ACHN (cell line): ENCODE results near the gene LTBP1.

ENCODE experiments used
- DNase-seq: peaks from one replicate; pipeline ENCODE4 v3.0.0-alpha.2; 2015
- in situ Hi-C: cut with HindIII; loops from 2 replicates; pipeline ENCODE4 v1.10.0; 2017; ENCODE audit warnings: low sequenced_read_pairs, low pct_ligation_motif_present, low pct_unique_long_range_greater_than_20kb

The LTBP1 gene

GRCh38 chr2:33277002-33277426 lies 330.3 kb downstream of the LTBP1 start:
- DNase-seq, result no peak
- in situ Hi-C loops, result no loop called here

DNA sequence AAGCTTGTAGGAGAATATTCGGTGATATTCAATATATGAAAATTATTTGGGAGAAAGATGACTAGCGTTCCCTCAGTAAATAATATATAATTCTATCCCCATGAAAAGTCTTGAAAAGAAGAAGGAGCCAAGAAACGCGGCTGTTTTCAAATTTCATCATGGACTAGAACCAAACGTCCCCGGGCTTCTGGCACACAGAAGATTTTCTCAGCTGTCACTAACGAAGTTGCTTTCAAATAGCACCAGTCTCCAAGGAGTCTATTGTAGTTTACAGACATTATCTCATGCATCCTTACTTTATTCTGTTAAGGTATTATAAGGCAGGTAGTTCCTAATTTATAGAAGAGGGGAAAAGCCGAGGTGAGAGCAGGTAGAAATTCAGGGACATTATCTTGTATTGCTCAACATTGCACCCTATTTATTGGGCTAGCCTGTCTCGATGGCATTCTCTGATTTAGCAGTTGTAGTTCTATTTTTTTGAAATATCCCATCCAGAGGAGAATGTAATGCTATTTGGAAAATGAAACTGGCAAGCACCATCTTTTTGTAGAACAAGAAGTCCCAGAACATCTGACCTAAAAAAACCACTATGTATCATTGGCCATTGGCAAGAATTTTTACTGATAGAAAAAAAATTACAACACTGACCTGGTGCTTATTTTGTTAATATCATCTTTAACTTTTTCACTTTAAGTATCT lies 331.6 kb downstream of the LTBP1 start:
- in situ Hi-C loops, result no loop called here
- DNase-seq, result no peak

DNA sequence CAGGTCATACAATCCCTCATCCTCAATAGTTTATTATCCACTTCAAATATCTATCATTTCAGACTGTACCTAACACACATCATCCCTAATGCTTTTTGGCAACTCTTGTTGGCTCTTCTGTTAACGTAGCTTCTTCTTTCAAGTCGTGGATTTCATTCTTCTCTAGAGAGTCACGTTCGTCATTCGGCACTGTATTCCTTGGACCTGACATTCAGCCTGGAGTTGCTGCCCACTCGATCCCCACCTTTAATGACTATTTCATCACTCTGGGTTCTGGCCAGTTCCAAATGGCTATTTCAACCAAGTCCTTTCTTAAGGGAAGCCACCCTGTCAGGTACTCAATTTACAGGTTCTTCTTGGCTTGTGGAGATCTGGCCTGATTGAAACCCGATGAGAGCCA lies 337.5 kb downstream of the LTBP1 start:
- DNase-seq, result no peak
- in situ Hi-C loops, result no loop called here

DNA sequence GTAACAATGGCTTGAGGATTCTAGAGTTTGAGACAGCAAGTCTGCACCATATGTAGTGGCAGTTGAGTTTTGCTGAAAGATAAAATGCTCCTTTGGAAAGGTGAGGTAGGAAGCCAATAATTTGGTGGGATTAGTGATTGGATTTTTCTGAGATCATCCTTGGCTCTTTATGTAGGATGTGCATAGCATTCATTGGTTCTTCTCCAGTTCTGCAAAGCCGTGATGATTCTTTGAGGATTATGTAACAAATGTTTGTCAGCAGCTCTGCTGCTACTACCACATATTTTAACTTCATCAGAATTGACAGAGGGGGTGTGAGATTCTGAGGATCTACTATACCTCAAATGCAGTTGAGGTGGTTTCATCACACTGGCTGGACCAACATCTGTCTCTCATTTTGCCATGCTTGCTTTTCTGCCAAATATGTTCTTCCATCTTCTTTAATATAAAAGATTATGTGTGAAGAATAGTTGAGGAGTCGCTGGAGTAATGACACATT lies 340.8 kb downstream of the LTBP1 start:
- no peak for DNase-seq
- in situ Hi-C loops, result no loop called here

DNA sequence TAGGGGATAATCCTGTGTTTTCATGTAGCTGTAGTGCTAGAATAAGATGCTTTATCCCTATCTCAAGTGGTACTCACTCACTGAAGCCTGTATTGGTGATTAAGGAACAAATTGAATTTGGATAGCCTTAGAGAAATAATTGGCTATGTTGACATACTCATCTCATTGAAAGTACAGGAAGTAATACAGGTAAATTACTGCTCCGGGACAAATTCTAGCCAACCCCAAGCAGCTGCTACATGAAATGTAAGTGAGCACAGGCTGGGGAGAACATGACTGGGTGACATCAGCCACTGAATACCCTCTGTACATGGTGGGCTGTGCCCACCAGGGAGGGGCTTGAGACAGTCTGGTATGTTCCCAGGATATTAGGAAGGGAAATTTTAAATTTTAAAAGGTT lies 341.3 kb downstream of the LTBP1 start:
- no peak for DNase-seq
- in situ Hi-C loops, result no loop called here

DNA sequence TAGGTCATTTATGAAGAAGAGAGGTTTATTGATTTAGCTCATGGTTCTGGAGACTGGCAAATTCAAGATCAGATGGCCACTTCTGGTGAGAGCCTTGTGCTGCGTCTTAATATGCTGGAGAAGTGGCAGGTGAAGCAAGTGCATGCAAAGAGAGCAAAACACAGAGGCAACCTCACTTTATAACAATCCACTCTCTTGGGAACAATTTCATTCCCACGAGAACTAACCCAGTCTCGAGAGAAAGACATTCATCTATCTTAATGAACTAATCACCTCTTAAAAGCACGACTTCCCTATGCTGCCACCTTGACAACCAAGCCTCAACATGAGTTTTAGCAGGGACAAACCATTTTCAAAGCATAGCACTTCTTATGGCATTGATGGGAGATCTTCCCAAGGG lies 343.2 kb downstream of the LTBP1 start:
- in situ Hi-C loops, result no loop called here
- DNase-seq, result no peak

- in situ Hi-C loops, result no loop called here
- no peak for DNase-seq
These were observed 344.7 kb downstream of the LTBP1 start for GRCh38 chr2:33291278-33292013.

GRCh38 chr2:33292063-33292462 lies 345.3 kb downstream of the LTBP1 start:
- in situ Hi-C loops, result no loop called here

DNA sequence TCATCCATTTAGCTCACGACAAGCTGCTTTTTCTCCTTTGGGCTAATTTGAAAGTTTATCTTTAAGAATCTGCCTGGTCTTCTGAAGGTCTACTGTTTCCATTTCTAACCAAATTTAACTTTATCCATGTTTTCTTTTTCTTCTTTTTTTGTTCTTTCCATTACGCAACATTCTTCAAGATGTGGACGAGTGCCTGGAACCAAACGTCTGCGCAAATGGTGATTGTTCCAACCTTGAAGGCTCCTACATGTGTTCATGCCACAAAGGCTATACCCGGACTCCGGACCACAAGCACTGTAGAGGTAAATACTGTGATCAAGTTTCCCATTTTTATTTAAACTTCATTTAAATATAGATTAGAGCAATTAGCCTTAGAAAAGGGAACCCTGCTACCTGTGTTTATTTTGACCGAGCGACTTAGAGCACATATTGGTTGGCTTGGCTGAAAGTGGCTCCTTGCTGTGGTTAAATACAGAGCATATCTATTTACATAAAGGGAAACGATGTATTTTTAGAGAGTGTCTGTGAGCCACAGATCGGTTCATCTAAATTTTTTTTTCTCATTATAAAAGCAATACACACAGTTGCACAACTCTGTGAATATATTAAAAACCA lies 346.3 kb downstream of the LTBP1 start:
- DNase-seq, result no peak
- in situ Hi-C loops, result no loop called here

More at GRCh38 chr2:33292063-33292462, 345.3 kb downstream of the LTBP1 start:
- DNase-seq, result no peak

DNA sequence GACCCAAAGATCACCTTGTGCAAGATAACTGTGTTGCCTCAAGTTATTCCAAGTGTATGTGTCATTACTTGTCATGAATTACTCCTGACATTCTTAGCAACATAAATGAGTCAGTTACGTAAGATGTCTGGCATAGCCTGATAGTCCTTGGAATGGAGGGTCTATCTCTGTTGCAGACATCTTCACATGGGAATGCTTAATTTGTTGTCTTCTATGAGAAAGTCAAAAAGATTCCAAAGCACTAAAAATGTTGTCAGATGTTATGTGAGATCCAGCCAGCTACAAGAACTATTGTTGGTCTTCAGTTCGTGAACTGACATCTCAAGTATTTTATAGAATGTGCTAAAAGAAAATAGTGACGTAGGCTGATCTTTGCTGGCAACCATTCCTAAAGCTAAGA lies 351.5 kb downstream of the LTBP1 start:
- in situ Hi-C loops, result no loop called here
- DNase-seq, result no peak

GRCh38 chr2:33301355-33301754 lies 354.6 kb downstream of the LTBP1 start:
- DNase-seq, result no peak
- in situ Hi-C loops, result no loop called here

- DNase-seq, result no peak
- in situ Hi-C loops, result no loop called here
These were observed 355.6 kb downstream of the LTBP1 start for GRCh38 chr2:33302348-33302747.

DNA sequence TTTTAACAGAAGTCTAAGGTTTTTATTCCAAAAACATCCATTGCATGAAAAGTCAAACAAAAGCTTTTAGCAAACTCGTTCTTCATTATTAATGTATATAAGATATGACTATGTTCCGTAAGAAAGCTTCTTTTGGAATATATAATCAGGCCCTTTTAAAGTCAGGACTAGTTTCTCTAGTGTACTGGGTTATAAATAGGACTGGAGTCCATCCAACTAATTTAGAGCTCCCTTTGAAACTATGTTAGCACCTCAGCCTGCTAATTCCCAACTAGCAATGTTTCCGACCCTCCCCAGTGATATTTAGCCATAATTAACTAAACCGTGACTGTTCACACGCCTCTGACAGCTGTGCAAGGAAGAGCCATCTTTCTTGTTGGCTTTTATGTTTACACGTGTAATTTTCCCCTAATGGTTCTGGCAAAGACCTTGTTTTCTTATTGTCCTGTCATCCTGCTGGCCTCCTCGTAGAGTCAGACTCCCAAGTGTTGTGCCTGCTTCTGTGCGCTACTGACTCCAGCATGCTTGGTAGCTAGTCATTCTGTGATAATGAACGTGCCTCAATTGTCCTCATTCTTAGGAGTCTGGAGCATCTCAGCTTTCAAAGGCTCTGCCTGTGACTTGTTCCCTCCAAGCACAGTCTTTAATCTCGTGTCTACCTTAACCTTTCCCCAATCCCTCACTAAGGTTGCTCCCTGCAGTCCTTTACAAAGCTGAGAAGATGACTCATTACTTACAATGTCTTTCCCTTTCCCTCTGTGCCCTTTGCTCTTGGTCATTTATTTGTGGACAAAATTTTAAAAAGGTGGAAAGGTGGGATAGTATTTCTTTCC lies 357.5 kb downstream of the LTBP1 start:
- DNase-seq, result no peak
- in situ Hi-C loops, result no loop called here

DNA sequence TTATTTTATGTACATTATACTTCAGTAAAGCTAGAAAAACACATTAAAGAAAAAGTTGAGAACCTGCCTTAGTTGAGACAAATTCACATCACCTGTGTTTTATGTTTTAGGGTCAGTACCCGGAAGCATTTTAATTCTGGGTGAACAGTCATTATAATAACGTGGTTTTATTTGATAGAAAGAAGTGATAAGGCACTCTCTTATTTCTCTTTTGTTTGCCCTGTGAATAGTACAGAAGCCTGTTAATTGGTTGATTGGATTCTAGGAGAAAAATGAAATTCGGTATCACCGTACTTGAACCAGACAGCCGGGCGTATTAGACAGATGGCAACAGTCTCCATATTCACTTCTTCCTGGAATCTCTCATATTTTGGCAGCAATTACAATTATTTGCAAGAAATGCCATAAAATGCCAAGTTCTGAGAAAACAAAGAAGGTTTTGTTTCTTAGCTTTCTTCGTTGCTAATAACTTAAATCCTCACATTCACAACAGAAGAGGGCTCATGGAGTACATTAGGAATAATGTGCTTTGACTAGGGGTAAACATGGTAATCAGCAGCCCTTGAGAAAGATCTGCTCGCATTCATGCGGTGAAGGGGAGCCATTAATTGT lies 361.0 kb downstream of the LTBP1 start:
- no peak for DNase-seq
- in situ Hi-C loops, result no loop called here

DNA sequence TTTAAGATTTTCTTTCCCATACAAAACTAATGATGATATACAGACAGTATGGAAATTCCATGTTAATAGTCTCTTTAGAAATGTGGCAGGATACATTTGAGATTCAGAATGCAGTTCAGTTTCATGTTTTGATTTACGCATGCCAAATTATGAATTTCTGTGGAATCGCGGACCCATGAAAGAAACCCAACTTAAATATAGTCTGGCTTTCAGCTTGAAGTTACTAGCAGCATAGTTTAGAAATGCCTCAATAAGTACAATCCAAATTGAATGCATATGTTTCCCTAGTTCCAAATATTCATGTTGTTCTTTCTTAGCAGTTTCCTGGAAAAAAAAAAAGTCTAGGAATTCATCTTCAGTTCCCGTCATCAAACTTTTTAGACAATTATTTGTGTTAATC lies 365.6 kb downstream of the LTBP1 start:
- DNase-seq, result no peak
- in situ Hi-C loops, result no loop called here

DNA sequence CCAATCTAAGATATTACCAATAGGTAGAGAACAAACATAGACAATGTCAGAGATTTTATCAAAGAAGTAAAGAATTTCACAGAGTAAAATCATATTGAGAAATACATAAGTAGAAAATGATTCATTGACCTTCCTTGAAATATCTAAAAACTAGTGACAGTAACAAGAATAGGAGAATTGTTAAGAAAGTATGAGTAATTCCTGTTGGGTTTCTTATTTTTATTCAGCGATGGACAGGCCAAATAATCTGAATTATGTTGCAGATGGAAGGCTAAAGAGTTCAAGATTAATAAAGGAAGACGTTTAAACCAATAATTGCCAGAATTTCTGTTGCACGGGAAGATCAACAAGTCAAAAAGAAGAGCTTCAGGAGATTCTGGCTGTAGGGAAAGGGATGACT lies 366.3 kb downstream of the LTBP1 start:
- DNase-seq, result no peak
- in situ Hi-C loops, result no loop called here

DNA sequence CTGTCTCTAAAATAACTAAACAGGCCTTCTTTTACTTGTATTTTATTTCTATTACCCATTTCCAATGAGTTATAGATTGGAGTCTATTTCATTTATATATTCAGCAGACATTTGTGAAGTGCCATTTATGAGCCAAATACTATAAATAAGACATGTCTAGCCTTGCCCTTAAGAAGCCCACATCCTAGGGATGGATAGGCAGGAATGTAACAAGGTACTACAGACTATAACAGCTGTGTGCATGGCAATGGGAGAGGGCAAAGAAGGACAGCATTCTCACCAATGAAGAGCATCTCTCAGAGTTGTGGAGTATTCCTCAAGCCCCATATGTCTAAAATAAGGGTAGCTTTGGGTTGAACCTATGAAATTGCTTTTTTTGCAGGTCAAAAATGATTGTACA lies 367.8 kb downstream of the LTBP1 start:
- DNase-seq, result no peak
- in situ Hi-C loops, result no loop called here

GRCh38 chr2:33316328-33316727 lies 369.6 kb downstream of the LTBP1 start:
- in situ Hi-C loops, result no loop called here
- DNase-seq, result no peak
